A549 (cell line): ENCODE measurements around the gene CALN1. TPM values are rescaled to one million over a fixed set of nuclear protein-coding genes. Genes with fewer than 3 reads are reported as not detected.

ENCODE experiments used
- ATAC-seq, 2 experiments: fragments of 200-7000 bp in 1 of 2; fragments of >200 bp in 1 of 2; cut with Nextera tagmentation in 1 of 2; cut with Tn5 transposase in 1 of 2; 3 replicates each; pipeline versions ENCODE4 v1.8.0 to v1.9.1; 2018 to 2020; ENCODE audit warnings: mild to moderate bottlenecking in 1 of 2, moderate library complexity in 1 of 2
- CTCF ChIA-PET: fragments of 300-600 bp; sonication (Branson Sonifier 250); formaldehyde crosslinking; extraction: SDS; loops from one replicate; lab custom pipeline; 2021; ENCODE audit warnings: antibody characterized with exemption, inconsistent platforms; lab: Yijun Ruan, JAX
- POLR2A ChIA-PET: fragments of 350-600 bp; formaldehyde crosslinking; extraction: SDS; loops from one replicate; lab custom pipeline; 2021; ENCODE audit warnings: antibody characterized with exemption, inconsistent platforms; lab: Yijun Ruan, JAX
- DNase-seq, 2 experiments: peaks; one replicate each; pipeline versions ENCODE4 v3.0.0 to v3.0.0-alpha.2; 2011 to 2016; ENCODE audit warnings: low read depth in 1 of 2, low spot score in 1 of 2
- FAIRE-seq: peaks from 2 replicates; lab custom pipeline; 2011; peaks lifted over from hg19 to GRCh38; lab: Jason Lieb, UNC
- H3K27ac ChIP-seq, 2 experiments: fragments of >200 bp; sonication (Bioruptor Twin); formaldehyde crosslinking; 3 replicates each; pipeline ENCODE4 v1.5.1; 2016 to 2017
- H3K4me1 ChIP-seq: fragments of >200 bp; sonication (Bioruptor Twin); formaldehyde crosslinking; 3 replicates; pipeline ENCODE4 v1.6.1; 2016
- H3K4me2 ChIP-seq: fragments of >200 bp; sonication (Bioruptor Twin); formaldehyde crosslinking; 3 replicates; pipeline ENCODE4 v1.6.1; 2016
- H3K4me3 ChIP-seq: fragments of >200 bp; sonication (Bioruptor Twin); formaldehyde crosslinking; 3 replicates; pipeline ENCODE4 v1.5.1; 2016
- H3K9me3 ChIP-seq: fragments of >200 bp; sonication (Bioruptor Twin); formaldehyde crosslinking; 3 replicates; pipeline ENCODE4 v1.6.1; 2016
- CBX8 ChIP-seq: fragments of 200-600 bp; sonication (generic); IDR thresholded peaks from 2 replicates; pipeline ENCODE4 v1.6.1; 2016
- CEBPB ChIP-seq, 2 experiments: fragments of >200 bp in 1 of 2; sonication (Bioruptor Twin) in 1 of 2; formaldehyde crosslinking in 1 of 2; IDR thresholded peaks; 2 replicates each; pipeline ENCODE4 v1.6.1; 2012 to 2016
- CHD2 ChIP-seq: fragments of 150-350 bp; IDR thresholded peaks from 2 replicates; pipeline ENCODE4 v1.6.1; 2014; ENCODE audit warnings: low read length; ENCODE audit not compliant: partially characterized antibody
- CTCF ChIP-seq: fragments of >200 bp; sonication (Bioruptor Twin); formaldehyde crosslinking; IDR thresholded peaks from 3 replicates; pipeline ENCODE4 v1.5.1; 2016
- E2F6 ChIP-seq: IDR thresholded peaks from 2 replicates; pipeline ENCODE4 v1.6.1; 2012; ENCODE audit warnings: low read depth, borderline replicate concordance
- EHMT2 ChIP-seq: fragments of 200-600 bp; sonication (generic); IDR thresholded peaks from 2 replicates; pipeline ENCODE4 v1.6.1; 2016; ENCODE audit warnings: antibody characterized with exemption, low read depth, mild to moderate bottlenecking, moderate library complexity
- EP300 ChIP-seq, 2 experiments: fragments of >200 bp; sonication (Bioruptor Twin); formaldehyde crosslinking; IDR thresholded peaks; 2 replicates in 1 of 2; 3 replicates in 1 of 2; pipeline ENCODE4 v1.6.1; 2016 to 2017
- ESRRA ChIP-seq: fragments of 150-350 bp; IDR thresholded peaks from 2 replicates; pipeline ENCODE4 v1.6.1; 2014; ENCODE audit warnings: mild to moderate bottlenecking, low read length, borderline replicate concordance
- FOSB ChIP-seq: fragments of 250-450 bp; sonication (Bioruptor Pico); IDR thresholded peaks from 2 replicates; pipeline ENCODE4 v1.5.0; 2020; ENCODE audit warnings: mild to moderate bottlenecking, moderate library complexity
- FOSL2 ChIP-seq, 2 experiments: fragments of 450-650 bp in 1 of 2; fragments of >200 bp in 1 of 2; sonication (Bioruptor Twin) in 1 of 2; formaldehyde crosslinking; IDR thresholded peaks; 2 replicates each; pipeline versions ENCODE4 v1.5.0 to v1.6.1; 2016 to 2020; ENCODE audit warnings: mild to moderate bottlenecking in 1 of 2, moderate library complexity in 1 of 2
- HDAC2 ChIP-seq: fragments of 200-600 bp; sonication (generic); IDR thresholded peaks from 2 replicates; pipeline ENCODE4 v1.6.1; 2016
- HOXB13 ChIP-seq: fragments of 250-450 bp; sonication (Bioruptor Pico); IDR thresholded peaks from 2 replicates; pipeline ENCODE4 v1.5.0; 2020; ENCODE audit warnings: low read depth, mild to moderate bottlenecking, moderate library complexity
- JUNB ChIP-seq: fragments of >200 bp; sonication (Bioruptor Twin); formaldehyde crosslinking; IDR thresholded peaks from 2 replicates; pipeline ENCODE4 v1.6.1; 2016
- KDM5A ChIP-seq: fragments of 200-600 bp; sonication (generic); IDR thresholded peaks from 2 replicates; pipeline ENCODE4 v1.6.1; 2016; ENCODE audit warnings: antibody characterized with exemption, mild to moderate bottlenecking
- NFE2L2 ChIP-seq: fragments of 150-350 bp; conservative IDR thresholded peaks from 2 replicates; pipeline ENCODE4 v1.6.1; 2014; ENCODE audit warnings: low read length
- NR3C1 ChIP-seq: fragments of >200 bp; sonication (Bioruptor Twin); formaldehyde crosslinking; IDR thresholded peaks from 3 replicates; pipeline ENCODE4 v1.6.1; 2017
- POLR2A ChIP-seq: IDR thresholded peaks from 2 replicates; pipeline ENCODE4 v1.6.1; 2012; ENCODE audit warnings: mild to moderate bottlenecking, low read length
- RAD21 ChIP-seq, 2 experiments: fragments of >200 bp in 1 of 2; sonication (Bioruptor Twin) in 1 of 2; formaldehyde crosslinking in 1 of 2; IDR thresholded peaks in 1 of 2; conservative IDR thresholded peaks in 1 of 2; 2 replicates in 1 of 2; 3 replicates in 1 of 2; pipeline ENCODE4 v1.6.1; 2012 to 2018; ENCODE audit warnings: inconsistent platforms in 1 of 2
- RCOR1 ChIP-seq: fragments of 150-350 bp; IDR thresholded peaks from 2 replicates; pipeline ENCODE4 v1.6.1; 2014; ENCODE audit warnings: antibody characterized with exemption, low read length, low read depth
- SMC3 ChIP-seq: fragments of >200 bp; sonication (Bioruptor Twin); formaldehyde crosslinking; IDR thresholded peaks from 3 replicates; pipeline ENCODE4 v1.6.1; 2018; ENCODE audit warnings: inconsistent platforms
- TP53 ChIP-seq: fragments of 250-450 bp; sonication (Bioruptor Pico); IDR thresholded peaks from 2 replicates; pipeline ENCODE4 v1.5.0; 2021; ENCODE audit warnings: mild to moderate bottlenecking, moderate library complexity
- USF2 ChIP-seq: fragments of 450-650 bp; IDR thresholded peaks from 2 replicates; pipeline ENCODE4 v1.6.1; 2014; ENCODE audit warnings: antibody characterized with exemption
- ZFP36 ChIP-seq: fragments of 450-650 bp; IDR thresholded peaks from 2 replicates; pipeline ENCODE4 v1.6.1; 2014; ENCODE audit warnings: borderline replicate concordance; ENCODE audit not compliant: partially characterized antibody
- WGBS: methylation state at CpG from one replicate; pipeline ENCODE4 v1.1.6; 2017; ENCODE audit errors: missing lambda C conversion rate; 5-methylcytosine and 5-hydroxymethylcytosine counted together
- polyA plus RNA-seq, 4 experiments: library from polyadenylated mRNA; depleted of rRNA in 3 of 4; stranded (reverse); fragments of >200 nt; fragmentation: RNase III in 1 of 4; extraction: RNeasy Plus Mini Kit Qiagen cat#74134 plus additional on column Dnase treatment in 1 of 4; gene quantifications; 2 replicates in 3 of 4; 3 replicates in 1 of 4; pipeline ENCODE4 v1.2.3, GENCODE V29; 2011 to 2017

CALN1 gene
- polyA plus RNA-seq, 2 of the 4 experiments (the other 2 are of a cell fraction) = not detected

- H3K4me3 ChIP-seq = no peak overlapping the region
- TF ChIP-seq HOXB13 (CRISPR knock-in tag) (no peak), POLR2A (no peak), SMC3 (no peak), ZFP36 (no peak), ESRRA (no peak), FOSL2 (IDR thresholded peaks at IDR 0.05) (no peak), FOSL2 (CRISPR knock-in tag; IDR thresholded peaks at IDR 0.05) (no peak), TP53 (no peak), KDM5A (no peak), EP300 (IDR thresholded peaks at IDR 0.05) (no peak)
- TF ChIP-seq, all 56 proteins: peak for 0
- DNase-seq (no peak), ATAC-seq (no peak), FAIRE-seq (no peak)
- ChIA-PET POLR2A (no interaction called here), CTCF (no interaction called here)
- 13% methylated on average over 5 of the region's 5 CpGs for WGBS
- H3K4me1 ChIP-seq = no peaks in the 10 kb centered on the region
- H3K27ac ChIP-seq = no peak overlapping the region
- no peak overlapping the region for H3K4me2 ChIP-seq
- no peaks in the 10 kb centered on the region for H3K9me3 ChIP-seq
Measured at GRCh38 chr7:72222136-72222535, 190.0 kb downstream of the CALN1 start.

- TF ChIP-seq EP300 (IDR thresholded peaks at IDR 0.05) (no peak), POLR2A (no peak), CEBPB (IDR thresholded peaks at IDR 0.05) (no peak), JUNB (no peak), HDAC2 (no peak), CBX8 (no peak), RAD21 (conservative IDR thresholded peaks at IDR 0.05 in 1 of 2, IDR thresholded peaks at IDR 0.05 in 1 of 2) (no peak), RCOR1 (no peak), NR3C1 (no peak), EHMT2 (no peak), TP53 (no peak), CHD2 (no peak), E2F6 (no peak)
- H3K27ac ChIP-seq = no peak overlapping the region
- no peak overlapping the region for H3K4me3 ChIP-seq
- no peaks in the 10 kb centered on the region for H3K4me1 ChIP-seq
- ChIA-PET POLR2A (no interaction called here), CTCF (no interaction called here)
- no peak overlapping the region for H3K4me2 ChIP-seq
- FAIRE-seq (no peak), DNase-seq (no peak), ATAC-seq (no peak)
- no peaks in the 10 kb centered on the region for H3K9me3 ChIP-seq
- 44% methylated on average over 7 of the region's 7 CpGs for WGBS
Measured at GRCh38 chr7:72219500-72219899, 192.6 kb downstream of the CALN1 start.

GRCh38 chr7:72217151-72217550 is 195.0 kb downstream of the CALN1 start:
- ChIA-PET CTCF (interaction anchor here (0.6 kb wide), 1 partner anchor 1314 kb away, joined by 3 read pairs; no protein-coding TSS in a partner anchor), POLR2A (interaction anchor here (0.6 kb wide), 1 partner anchor 41 kb away, joined by 4 read pairs; no protein-coding TSS in a partner anchor)
- no peak for TF ChIP-seq FOSB (CRISPR knock-in tag)
- no peak for TF ChIP-seq NFE2L2
- TF ChIP-seq CTCF = no peak
- no peak for TF ChIP-seq USF2
- no peak for TF ChIP-seq ESRRA
- no peaks in the 10 kb centered on the region for H3K9me3 ChIP-seq
- FAIRE-seq (no peak), DNase-seq (no peak), ATAC-seq (no peak)
- no peaks in the 10 kb centered on the region for H3K4me1 ChIP-seq
- no peak overlapping the region for H3K4me3 ChIP-seq
- no peak overlapping the region for H3K4me2 ChIP-seq
- no peak overlapping the region for H3K27ac ChIP-seq
- WGBS = 5% methylated on average over 5 of the region's 5 CpGs
